ENCODE results near the gene DPCD. TPM values are rescaled to one million over a fixed set of nuclear protein-coding genes. Genes with fewer than 3 reads are reported as not detected.

The DPCD gene
- total RNA-seq, 4 donors from 2014 or later, result 12.2 to 16.0 (median 13.5) TPM

DNA sequence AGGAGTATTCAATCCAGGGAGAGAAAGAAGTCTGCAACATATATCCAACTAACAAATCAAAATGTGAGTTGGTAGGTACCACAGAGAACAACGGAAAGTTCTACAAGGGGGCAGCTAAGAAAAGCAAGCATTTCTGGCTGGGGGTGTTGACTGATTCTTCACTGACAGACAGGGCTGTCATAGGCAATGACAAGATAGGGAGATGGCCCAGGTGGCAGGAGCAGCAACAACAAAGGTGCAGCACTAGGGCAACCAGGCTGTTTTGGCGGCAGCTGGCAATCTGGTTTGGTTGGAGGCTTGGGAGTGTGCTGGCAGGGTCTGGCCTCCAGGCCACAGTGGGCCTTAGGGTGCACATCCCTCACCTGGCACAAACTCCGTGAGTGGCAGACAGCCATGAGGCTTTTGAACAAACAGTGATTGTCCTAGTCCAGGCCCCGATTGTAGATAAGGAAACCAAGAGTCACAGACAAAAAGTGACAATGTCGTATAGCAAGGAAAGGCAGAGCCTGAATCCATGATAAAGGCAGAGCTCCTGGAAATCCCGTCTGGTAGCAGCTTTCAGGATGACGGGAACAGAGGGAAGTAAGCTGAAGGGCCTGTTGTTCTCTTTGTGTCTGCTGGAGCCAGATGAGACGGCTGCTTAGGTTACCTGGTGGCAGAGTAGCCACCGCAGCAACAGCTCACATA lies 28.4 kb downstream of the DPCD start:
- TF ChIP-seq, protein P1, sequence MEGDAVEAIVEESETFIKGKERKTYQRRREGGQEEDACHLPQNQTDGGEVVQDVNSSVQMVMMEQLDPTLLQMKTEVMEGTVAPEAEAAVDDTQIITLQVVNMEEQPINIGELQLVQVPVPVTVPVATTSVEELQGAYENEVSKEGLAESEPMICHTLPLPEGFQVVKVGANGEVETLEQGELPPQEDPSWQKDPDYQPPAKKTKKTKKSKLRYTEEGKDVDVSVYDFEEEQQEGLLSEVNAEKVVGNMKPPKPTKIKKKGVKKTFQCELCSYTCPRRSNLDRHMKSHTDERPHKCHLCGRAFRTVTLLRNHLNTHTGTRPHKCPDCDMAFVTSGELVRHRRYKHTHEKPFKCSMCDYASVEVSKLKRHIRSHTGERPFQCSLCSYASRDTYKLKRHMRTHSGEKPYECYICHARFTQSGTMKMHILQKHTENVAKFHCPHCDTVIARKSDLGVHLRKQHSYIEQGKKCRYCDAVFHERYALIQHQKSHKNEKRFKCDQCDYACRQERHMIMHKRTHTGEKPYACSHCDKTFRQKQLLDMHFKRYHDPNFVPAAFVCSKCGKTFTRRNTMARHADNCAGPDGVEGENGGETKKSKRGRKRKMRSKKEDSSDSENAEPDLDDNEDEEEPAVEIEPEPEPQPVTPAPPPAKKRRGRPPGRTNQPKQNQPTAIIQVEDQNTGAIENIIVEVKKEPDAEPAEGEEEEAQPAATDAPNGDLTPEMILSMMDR (IDR thresholded peaks at IDR 0.05; ENCODE audit: low read depth), result no peak

DNA sequence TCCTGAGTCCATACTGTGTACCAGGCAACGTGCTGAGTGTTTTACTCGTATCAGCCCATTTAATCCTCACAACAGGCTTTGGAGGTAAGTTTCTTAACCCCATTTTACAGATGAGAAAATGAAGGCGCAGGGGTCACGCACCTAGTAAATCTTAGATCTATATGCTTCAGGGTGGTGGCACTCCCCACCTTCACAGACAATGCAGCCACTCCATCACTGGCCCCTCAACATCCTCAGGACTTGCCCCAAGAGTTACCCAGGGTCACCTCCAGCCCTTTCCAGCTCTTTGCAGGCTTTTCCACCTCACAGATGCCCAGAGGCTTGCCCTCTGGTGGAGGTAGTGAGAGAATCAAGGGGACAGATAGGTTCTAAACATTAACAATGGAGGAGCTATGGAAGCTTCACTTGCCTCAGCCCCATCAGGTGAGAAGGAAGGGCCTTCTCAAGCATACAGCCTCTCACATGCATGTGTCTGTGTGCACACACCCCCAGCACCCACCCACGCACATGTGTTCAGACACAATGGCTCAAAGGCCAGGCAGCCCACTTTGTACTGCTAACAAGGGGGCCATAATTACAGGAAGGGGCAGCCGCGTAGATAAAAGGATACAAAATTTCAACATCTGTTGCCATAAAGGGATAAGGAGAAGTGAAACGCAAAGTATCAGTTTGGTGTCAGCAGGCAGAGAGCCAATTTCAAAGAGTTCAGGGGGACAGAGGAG lies 29.1 kb downstream of the DPCD start:
- TF ChIP-seq, protein P1 (IDR thresholded peaks at IDR 0.05; ENCODE audit: low read depth), result no peak

DNA sequence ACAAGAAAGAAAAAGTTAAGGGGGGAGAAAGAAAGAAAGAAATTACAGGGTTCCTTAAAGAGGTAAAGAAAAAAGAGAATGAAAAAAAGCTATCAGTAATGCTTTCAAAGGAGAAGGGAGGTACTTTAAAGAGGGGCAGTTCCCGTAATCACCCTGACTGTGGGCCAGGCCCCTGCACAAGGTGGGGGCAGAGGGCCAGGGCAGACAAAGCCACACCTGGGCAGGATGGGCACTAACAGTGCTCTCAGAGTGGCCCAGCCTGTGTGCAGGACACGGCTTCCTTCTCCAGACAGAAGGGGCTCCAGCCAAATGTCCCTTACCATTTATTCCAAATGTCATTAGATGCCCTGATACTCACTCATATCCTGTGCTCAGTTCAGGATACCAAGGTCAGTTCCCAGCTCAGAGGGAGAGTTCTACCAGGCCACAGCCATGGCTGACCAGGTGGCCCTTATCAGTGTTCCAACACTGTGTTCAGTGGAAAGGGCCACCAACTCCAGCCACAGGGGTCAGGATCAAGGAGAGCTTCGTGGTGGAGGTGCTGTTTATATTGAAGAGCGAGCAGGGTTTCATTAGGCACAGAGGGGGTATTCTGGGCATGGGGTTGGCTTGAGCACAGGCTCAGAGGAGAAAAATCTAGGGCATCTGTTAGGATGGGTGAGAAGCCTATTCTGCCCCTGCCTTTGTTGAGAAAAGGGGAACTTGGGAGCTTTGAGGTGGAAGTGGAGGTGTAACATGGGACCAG lies 29.9 kb downstream of the DPCD start:
- TF ChIP-seq, protein P1 (IDR thresholded peaks at IDR 0.05; ENCODE audit: low read depth), result no peak

DNA sequence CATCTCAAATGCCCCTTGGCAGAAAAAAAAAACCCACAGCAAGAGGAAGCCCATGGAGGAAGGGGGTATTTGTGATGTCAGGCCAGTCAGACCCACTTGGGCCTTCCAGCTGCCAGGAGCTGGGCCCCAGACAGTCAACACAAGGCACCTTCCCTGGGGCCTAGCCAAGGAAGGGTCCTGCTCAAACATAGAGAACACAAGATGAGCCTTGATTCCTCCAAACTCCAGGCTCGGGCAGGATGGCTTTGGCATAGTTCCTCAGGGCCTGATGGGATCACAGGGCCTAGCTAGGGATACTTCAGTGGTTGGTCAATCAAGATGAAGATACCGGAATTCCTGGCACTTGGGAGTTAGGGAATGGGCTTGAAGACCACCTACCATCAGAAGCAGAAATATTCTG lies 30.8 kb downstream of the DPCD start:
- TF ChIP-seq, protein P1 (IDR thresholded peaks at IDR 0.05; ENCODE audit: low read depth), result no peak

DNA sequence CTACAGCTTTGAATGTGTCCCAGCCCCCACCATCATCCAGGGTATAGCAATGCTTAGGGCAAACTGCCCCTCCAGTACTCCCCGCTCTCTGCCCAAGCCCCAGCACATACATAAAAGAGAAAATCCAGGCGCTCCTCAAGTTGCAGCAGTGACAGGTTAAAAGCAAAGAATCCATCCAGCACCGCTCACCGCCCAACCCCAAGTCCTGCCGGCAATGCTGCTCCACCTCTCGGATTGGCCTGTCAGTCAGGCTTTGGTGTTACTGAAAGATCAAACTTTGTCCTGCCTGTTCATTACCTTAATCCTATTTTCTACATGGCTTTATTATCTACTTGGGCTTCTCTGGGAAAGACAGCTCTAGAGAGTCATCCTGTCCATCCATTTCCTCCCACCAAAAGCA lies 31.9 kb downstream of the DPCD start:
- TF ChIP-seq, protein P1 (IDR thresholded peaks at IDR 0.05; ENCODE audit: low read depth), result no peak

DNA sequence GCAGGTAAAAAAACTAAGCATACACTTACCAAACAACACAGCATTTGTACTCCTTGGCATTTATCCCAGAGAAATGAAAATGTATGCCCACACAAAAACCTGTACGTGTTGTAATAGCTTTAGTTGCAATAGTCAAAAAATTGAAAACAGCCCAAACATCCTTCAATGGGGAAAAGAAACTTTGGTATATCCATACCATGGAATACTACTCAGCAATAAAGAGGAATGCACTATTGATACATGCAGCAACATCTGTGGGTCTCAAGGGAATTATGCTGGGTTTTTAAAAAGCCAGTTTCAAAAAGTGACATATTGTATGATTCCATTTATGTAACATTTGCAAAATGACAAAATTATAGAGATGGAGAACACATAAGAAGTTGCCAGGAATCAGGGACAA lies 35.4 kb downstream of the DPCD start:
- TF ChIP-seq, protein P1 (IDR thresholded peaks at IDR 0.05; ENCODE audit: low read depth), result no peak

DNA sequence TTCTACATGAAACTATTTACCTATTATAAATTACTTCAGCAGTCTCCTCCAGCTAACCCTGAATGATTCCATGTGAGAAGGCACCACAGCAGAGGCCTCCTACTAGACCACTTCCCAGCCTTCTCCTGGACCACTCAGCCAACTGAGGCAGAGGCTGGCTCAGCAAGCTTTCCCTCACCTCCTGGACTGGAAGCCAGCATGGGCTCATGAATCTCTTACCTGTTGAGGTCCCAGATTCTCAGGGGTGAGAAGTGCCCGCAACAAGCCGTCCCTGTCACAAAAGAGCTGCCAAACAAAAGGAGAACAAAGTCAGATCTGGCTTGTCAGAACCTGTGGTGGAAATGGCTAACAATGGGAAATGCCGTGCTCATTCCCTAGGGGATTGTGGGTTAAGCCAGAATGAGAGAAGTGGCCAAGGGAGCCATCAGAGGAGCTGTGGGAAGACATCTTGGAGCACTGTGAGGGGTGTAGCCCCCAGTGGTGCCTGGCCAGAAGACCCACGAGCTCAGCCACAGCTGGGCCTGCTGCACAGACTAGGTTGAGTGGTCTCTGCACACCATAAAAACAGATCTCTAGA lies 36.5 kb downstream of the DPCD start:
- TF ChIP-seq, protein P1 (IDR thresholded peaks at IDR 0.05; ENCODE audit: low read depth), result no peak
